HG02970 (cell line): ENCODE results near the gene POTEH.
"Not testable (repeated sequence)": the region's sequence is repeated elsewhere in the genome, so short reads cannot be mapped to it uniquely, and the experiment has no call there.

Source experiments
- ATAC-seq: cut with Tn5 transposase; IDR thresholded peaks from one replicate; pipeline ENCODE4 v1.9.1; 2021; ENCODE audit warnings: mild to moderate bottlenecking, moderate library complexity, moderate number of reproducible peaks; ENCODE audit not compliant: unreplicated experiment, low FRiP score

The POTEH gene

DNA sequence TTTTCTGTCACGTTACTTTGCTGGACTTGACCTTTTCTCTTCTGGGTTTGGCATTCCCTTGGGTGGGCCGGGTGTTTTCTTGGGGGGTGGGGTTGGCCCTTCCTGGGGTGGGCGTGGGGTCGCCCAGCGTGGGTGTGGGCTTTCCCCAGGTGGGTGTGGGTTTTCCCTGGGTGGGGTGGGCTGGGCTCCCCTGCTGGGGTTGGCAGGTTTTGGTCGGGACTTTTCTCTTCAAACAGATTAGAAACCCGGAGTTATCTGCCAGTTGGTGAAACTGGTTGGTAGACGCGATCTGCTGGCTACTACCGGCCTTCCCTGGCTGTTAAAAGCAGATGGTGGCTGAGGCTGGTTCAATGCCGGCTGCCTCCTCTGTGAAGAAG lies at the start of gene POTEH:
Gene POTEH (plus strand): TSS at position 278 of the 377 bp plus-strand sequence. CDS start 52 bp downstream, at position 330.
- ATAC-seq = not testable (repeated sequence)

DNA sequence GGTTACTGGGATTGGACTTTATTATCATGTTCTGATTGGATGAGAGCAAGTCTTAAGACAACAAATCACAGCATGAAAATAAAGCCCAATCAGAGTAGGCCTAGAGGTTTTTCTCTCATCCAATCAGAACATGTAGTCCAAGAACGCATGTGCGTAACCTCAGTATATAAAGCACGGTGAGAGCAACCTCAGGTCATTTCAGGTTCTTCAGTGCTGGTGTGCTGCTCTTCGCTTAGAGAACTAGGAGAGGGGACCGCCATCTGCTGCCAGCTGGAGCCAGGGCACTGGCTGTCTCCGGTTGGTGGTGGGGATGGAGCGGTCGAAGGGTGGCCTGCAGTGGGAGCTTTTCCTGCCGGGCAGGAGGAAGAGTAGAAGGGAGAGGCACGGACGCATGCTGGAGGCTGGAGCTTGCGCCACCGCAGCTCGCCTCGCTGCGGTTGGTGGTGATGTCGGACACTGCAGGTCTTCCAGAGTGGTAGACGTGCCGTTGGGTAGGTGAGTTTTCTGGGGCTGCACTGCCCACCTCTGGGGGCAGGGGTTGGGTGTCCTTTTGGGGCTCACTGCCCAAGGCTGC lies 47.5 kb upstream of the POTEH start:
- not testable (repeated sequence) for ATAC-seq

DNA sequence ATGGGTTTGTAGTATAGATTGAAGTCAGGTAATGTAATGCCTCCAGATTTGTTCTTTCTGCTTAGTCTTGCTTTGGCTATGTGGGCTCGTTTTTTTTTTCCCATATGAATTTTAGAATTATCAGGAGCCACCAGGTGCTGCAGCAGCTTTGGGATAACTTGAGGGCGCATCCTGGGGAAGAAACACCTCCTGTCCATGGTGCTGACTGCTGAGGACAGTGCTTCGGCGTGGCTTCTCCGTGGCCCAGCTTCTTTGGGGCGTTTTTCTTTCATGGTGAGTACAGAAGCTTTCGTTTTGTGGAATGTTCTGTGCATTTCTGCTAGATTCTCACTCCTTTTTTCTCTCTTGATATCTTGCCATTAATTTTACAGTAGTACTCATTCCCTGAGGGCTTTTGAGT lies 37.9 kb upstream of the POTEH start:
- ATAC-seq = not testable (repeated sequence)

DNA sequence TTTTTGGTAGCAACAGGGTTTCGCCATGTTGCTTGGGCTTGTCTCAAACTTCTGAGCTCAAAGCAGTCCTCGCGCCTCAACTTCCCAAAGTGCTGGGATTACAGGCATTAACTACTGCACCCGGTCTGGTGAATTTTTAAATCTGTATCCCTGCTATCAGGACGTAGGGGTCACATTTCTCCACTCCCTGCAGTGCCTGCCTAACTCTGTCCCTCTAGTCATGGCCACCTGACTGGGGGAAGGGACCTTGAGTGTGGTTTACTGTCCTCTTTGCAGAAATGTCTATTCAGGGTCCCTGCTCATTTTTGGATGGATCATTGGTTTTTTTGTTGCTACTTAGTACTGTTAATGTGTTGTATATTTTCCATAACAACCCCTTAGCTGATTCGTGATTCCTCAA lies 37.1 kb upstream of the POTEH start:
- ATAC-seq = not testable (repeated sequence)

GRCh38 chr22:15653241-15653640 lies 36.6 kb upstream of the POTEH start:
- ATAC-seq = not testable (repeated sequence)

- not testable (repeated sequence) for ATAC-seq
These were observed 28.7 kb upstream of the POTEH start for GRCh38 chr22:15661102-15661501.

GRCh38 chr22:15664682-15665081 lies 25.1 kb upstream of the POTEH start:
- not testable (repeated sequence) for ATAC-seq

- not testable (repeated sequence) for ATAC-seq
These were observed 24.3 kb upstream of the POTEH start for GRCh38 chr22:15665478-15665877.

GRCh38 chr22:15669430-15669829 lies 20.4 kb upstream of the POTEH start:
- ATAC-seq = not testable (repeated sequence)

DNA sequence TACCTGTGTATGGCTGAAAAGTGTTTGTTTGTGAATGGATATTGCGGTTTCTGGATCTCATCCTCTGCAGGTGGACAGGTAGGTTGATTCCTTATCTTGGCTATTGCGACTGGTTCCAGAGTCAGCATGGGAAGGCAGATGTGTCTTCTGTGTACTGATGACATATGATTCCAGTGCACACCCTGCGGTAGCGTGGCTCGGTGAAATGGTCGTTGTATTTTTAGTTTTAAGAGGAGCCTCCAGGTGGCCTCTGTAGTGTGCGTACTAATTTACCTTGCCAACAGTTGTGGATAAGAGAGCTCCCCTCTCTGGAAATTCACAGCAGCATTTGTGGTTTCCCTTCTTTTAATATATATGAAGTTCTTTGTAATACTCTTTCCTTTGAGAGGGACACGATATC lies 10.1 kb upstream of the POTEH start:
- not testable (repeated sequence) for ATAC-seq

- ATAC-seq = not testable (repeated sequence)
These were observed 5.7 kb upstream of the POTEH start for GRCh38 chr22:15684115-15684514.

DNA sequence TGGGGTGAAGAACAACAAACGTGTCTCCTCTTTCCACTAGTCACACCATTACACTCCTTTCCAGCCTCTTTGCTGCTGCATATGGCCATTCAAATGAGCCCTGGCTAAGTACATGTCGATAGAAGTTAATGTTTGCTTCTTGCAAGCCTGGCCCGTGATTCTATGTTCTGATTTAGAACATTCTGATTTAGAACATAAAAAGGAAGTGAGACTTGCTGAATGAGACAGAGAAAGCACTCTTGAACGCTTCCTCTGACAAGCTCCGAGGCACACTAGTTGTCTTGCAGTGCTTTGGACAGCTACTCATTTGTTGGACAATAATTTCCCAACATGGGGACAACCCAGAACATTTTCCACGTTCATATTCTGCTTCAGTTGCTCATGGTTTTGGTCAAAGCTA lies 5.1 kb upstream of the POTEH start:
- ATAC-seq = not testable (repeated sequence)

DNA sequence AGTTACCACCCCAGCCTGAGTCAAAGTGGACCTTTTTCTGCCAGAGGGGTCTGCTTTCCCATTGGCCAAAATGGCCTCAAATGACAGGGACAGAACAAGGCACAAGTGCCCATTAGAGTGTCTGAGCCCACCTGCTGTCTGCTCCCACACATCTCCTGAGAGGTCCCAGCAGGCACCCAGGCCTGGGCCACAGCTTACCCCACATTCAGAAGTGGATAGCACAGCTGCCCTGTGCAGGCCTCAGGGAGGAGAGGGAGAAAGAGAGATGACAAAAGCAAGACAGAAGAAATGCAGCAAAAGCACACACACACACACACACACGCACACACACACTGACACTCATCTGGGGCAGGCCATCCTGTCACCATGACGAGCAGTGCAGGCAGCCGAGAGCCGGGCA lies 4.2 kb upstream of the POTEH start:
- ATAC-seq = not testable (repeated sequence)

DNA sequence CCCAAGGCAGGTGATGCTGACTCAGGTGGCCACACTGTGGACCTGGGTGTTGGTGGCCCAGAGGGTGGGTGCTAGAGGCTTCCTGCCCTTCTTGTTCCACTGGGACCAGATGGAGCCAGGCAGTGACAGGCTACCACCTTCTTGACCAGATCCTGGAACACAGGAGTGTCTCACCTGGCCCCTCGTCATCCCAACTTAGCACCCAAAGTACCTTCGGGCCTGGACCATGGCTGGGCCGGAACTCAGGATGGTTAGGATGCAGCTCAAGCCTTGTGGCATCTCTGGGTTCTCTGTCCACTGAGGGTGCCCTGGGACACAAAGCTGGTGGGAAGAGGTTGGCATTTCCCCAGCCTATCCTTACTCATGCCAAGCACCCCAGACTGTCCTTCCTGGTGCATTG lies 2.7 kb upstream of the POTEH start:
- ATAC-seq = not testable (repeated sequence)

DNA sequence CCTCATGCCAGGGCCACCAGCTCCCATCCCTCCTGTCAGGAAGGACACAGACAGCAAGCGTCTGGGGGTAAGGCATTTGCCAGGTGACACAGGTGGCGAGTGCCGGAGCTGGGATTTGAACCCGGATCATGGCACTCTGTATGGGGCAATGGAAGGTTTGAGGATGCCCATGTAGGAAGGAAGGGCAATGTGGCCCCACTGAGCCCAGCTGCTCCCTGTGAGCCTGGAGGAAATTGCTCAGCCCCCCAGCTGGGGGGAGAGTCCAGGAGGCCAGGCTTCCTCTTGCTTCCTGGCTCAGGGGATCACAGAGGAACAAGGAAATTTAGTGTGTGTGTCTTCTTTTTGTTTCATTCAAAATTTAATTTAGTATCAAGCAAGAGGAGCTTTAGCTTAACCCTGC lies 2.1 kb upstream of the POTEH start:
- not testable (repeated sequence) for ATAC-seq

GRCh38 chr22:15688090-15688489 lies 1.7 kb upstream of the POTEH start:
- ATAC-seq = not testable (repeated sequence)

GRCh38 chr22:15689012-15689748 lies 646 bp upstream of the POTEH start:
- not testable (repeated sequence) for ATAC-seq

DNA sequence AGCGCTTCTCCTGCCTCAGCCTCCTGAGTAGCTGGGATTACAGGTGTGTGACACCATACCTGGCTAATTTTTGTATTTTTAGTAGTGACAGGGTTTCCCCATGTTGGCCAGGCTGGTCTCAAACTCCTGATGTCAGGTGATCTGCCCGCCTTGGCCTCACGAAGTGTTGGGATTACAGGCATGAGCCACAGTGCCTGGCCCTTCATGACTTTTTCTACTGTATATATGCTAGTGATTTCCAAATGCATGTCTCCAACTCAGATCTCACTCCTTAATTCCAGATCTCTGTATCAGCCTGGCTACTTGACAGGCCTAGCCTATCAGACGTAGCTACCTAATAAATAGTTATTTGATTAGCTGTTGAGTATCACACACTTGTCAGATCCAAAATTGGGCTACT lies 23.8 kb downstream of the POTEH start:
- not testable (repeated sequence) for ATAC-seq

- ATAC-seq = not testable (repeated sequence)
These were observed 24.3 kb downstream of the POTEH start for GRCh38 chr22:15714125-15714524.

DNA sequence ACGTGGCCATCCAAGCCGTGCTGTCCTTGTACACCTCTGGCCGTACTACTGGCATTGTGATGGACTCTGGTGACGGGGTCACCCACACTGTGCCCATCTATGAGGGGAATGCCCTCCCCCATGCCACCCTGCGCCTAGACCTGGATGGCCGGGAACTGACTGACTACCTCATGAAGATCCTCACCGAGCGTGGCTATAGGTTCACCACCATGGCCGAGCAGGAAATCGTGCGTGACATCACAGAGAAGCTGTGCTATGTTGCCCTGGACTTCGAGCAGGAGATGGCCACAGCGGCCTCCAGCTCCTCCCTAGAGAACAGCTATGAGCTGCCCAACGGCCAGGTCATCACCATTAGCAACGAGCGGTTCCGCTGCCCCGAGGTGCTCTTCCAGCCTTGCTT lies 32.1 kb downstream of the POTEH start:
- ATAC-seq = not testable (repeated sequence)

DNA sequence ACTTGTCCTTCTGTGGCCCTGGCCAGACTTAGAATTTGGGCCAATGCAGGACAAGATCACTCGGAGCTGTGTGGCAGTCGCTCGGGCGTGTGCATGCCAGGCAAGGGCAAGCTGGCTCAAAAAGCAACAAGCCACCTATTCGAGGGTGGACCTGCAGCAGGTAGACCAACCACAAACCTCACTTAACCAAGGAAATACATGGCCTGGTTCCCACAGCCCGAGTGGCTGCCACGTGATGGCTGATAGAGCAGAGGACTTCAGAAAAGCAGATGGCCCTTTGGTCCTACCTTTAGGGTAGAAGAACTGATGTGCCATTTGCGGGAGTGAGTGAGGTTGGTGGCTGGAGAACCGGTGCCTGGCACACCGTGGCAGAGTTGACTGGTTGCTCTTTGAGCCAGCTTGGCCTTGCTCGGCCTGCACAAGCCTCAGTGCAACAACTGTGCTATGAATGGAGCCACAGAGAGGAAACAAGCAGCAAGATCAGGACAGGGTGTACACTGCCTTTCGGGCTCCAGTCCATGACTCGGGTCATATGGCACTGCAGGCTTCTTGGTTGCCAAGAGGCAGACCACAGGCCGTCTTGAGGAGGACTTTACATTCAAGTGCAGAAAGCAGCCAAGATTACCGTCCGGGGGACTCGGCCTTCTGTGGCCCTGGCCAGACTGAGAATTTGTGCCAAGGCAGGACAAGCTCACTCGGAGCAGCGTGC lies 39.5 kb downstream of the POTEH start:
- not testable (repeated sequence) for ATAC-seq
